K562 (cell line): ENCODE results near the gene STON2. TPM values are rescaled to one million over a fixed set of nuclear protein-coding genes. Genes with fewer than 3 reads are reported as not detected.

Source experiments
- BRD4 ChIP-seq: fragments of 200-600 bp; sonication (generic); IDR thresholded peaks from 2 replicates; pipeline ENCODE4 v1.6.1; 2017; ENCODE audit warnings: inconsistent platforms
- CBX1 ChIP-seq: sonication (generic); IDR thresholded peaks from 2 replicates; pipeline ENCODE4 v1.6.1; 2016; ENCODE audit warnings: antibody characterized with exemption, low read depth, mild to moderate bottlenecking
- CEBPG ChIP-seq, 3 experiments: fragments of 200-800 bp in 1 of 3; sonication (Bioruptor generic) in 1 of 3; sonication (generic) in 1 of 3; formaldehyde crosslinking in 1 of 3; IDR thresholded peaks in 2 of 3; conservative IDR thresholded peaks in 1 of 3; 2 replicates each; pipeline versions ENCODE4 v1.6.1 to v1.8.0; 2016 to 2022; ENCODE audit warnings: missing compliant biosample characterization in 2 of 3, missing genetic modification characterization in 2 of 3, mild to moderate bottlenecking in 1 of 3, missing genetic modification reagents in 1 of 3
- CHD4 ChIP-seq: fragments of 200-600 bp; sonication (generic); IDR thresholded peaks from 3 replicates; pipeline ENCODE4 v1.6.1; 2012; ENCODE audit warnings: low read depth, mild to moderate bottlenecking, mixed read lengths, low read length, inconsistent platforms; ENCODE audit not compliant: insufficient read depth, insufficient replicate concordance, poor library complexity, severe bottlenecking
- EP400 ChIP-seq: fragments of 450-650 bp; IDR thresholded peaks from 2 replicates; pipeline ENCODE4 v1.6.1; 2017; ENCODE audit warnings: antibody characterized with exemption, mild to moderate bottlenecking, moderate library complexity
- FOXK1 ChIP-seq: sonication (generic); formaldehyde crosslinking; IDR thresholded peaks from 2 replicates; pipeline ENCODE4 v1.8.0; 2022; ENCODE audit warnings: missing genetic modification reagents, mild to moderate bottlenecking, borderline replicate concordance
- FOXP1 ChIP-seq: sonication (generic); formaldehyde crosslinking; IDR thresholded peaks from 2 replicates; pipeline ENCODE4 v1.8.0; 2022; ENCODE audit warnings: mild to moderate bottlenecking, missing genetic modification reagents
- MAFF ChIP-seq: IDR thresholded peaks from 2 replicates; pipeline ENCODE4 v1.6.1; 2012; ENCODE audit warnings: low read length, improper control_type of control experiment
- NFXL1 ChIP-seq: fragments of 450-650 bp; formaldehyde crosslinking; IDR thresholded peaks from 2 replicates; pipeline ENCODE4 v1.4.0; 2021; ENCODE audit warnings: mild to moderate bottlenecking
- PURB ChIP-seq: sonication (generic); formaldehyde crosslinking; IDR thresholded peaks from 2 replicates; pipeline ENCODE4 v1.9.0; 2021; ENCODE audit warnings: low read depth, mild to moderate bottlenecking, missing genetic modification reagents
- RBBP5 ChIP-seq: fragments of 200-600 bp; sonication (generic); IDR thresholded peaks from 2 replicates; pipeline ENCODE4 v1.6.1; 2012; ENCODE audit warnings: borderline replicate concordance, mild to moderate bottlenecking, low read length, control low read depth, inconsistent platforms; ENCODE audit not compliant: insufficient read depth, poor library complexity, severe bottlenecking
- SAP30 ChIP-seq: fragments of 200-600 bp; sonication (generic); IDR thresholded peaks from 2 replicates; pipeline ENCODE4 v1.6.1; 2012; ENCODE audit warnings: borderline replicate concordance, low read depth, mild to moderate bottlenecking, moderate library complexity, low read length, control low read depth, inconsistent platforms; ENCODE audit not compliant: insufficient read depth, poor library complexity, severe bottlenecking
- SMAD1 ChIP-seq: fragments of 150-350 bp; IDR thresholded peaks from 2 replicates; pipeline ENCODE4 v1.6.1; 2014; ENCODE audit warnings: low read length, low read depth; ENCODE audit not compliant: partially characterized antibody
- ZBTB17 ChIP-seq: fragments of 450-650 bp; formaldehyde crosslinking; IDR thresholded peaks from 2 replicates; pipeline ENCODE4 v1.4.0; 2020; ENCODE audit warnings: mild to moderate bottlenecking
- ZNF445 ChIP-seq: fragments of 250-450 bp; sonication (Bioruptor Pico); IDR thresholded peaks from 2 replicates; pipeline ENCODE4 v1.4.0; 2020; ENCODE audit warnings: low read depth, mild to moderate bottlenecking, moderate library complexity
- ZNF551 ChIP-seq: fragments of 250-450 bp; sonication (Bioruptor Pico); IDR thresholded peaks from 2 replicates; pipeline ENCODE4 v1.5.0; 2021; ENCODE audit warnings: mild to moderate bottlenecking, moderate library complexity
- ZNF830 ChIP-seq: fragments of 250-450 bp; sonication (Bioruptor Pico); IDR thresholded peaks from 2 replicates; pipeline ENCODE4 v1.5.0; 2021; ENCODE audit warnings: mild to moderate bottlenecking
- polyA plus RNA-seq, 8 experiments: library from polyadenylated mRNA; depleted of rRNA in 4 of 8; stranded (reverse) in 5 of 8; unstranded in 3 of 8; fragments of >200 nt; fragmentation: Nextera tagmentation in 2 of 8; fragmentation: Illumina TruSeq in 1 of 8; extraction: Ambion mirVana in 2 of 8; extraction: Trizol in 1 of 8; gene quantifications; 2 replicates each; pipeline versions ENCODE4 v1.2.1 to v1.2.3, GENCODE V29; 2011 to 2014; ENCODE audit warnings: inconsistent platforms in 1 of 8, missing spikeins in 1 of 8
- total RNA-seq, 7 experiments: library from RNA; depleted of rRNA in 6 of 7; stranded (reverse); fragments of >200 nt in 6 of 7; fragmentation: Illumina TruSeq in 2 of 7; extraction: Trizol in 2 of 7; gene quantifications; 2 replicates each; pipeline versions ENCODE4 v1.2.1 to v1.2.3, GENCODE V29; 2011 to 2021; ENCODE audit warnings: low replicate concordance in 1 of 7
- TF ChIP-seq, protein P1 (sequence below), 3 experiments: IDR thresholded peaks in 2 of 3; conservative IDR thresholded peaks in 1 of 3; 2 replicates each; pipeline ENCODE4 v1.5.1; 2011 to 2012; ENCODE audit warnings: low read length in 3 of 3, mild to moderate bottlenecking in 3 of 3, control low read depth in 2 of 3, improper control_type of control experiment in 1 of 3, inconsistent platforms in 1 of 3, low read depth in 1 of 3, mixed read lengths in 1 of 3, moderate library complexity in 1 of 3; ENCODE audit not compliant: insufficient read depth in 2 of 3
- TF ChIP-seq, protein P2 (sequence below): fragments of 450-650 bp; conservative IDR thresholded peaks from 2 replicates; pipeline ENCODE4 v1.6.1; 2016; ENCODE audit warnings: missing genetic modification characterization, low read depth, mild to moderate bottlenecking, missing compliant biosample characterization, moderate library complexity
- TF ChIP-seq, protein P3 (sequence below), 2 experiments: fragments of 250-450 bp in 1 of 2; fragments of 450-650 bp in 1 of 2; sonication (Bioruptor Pico) in 1 of 2; IDR thresholded peaks; 2 replicates each; pipeline versions ENCODE4 v1.6.1 to v1.8.0; 2016 to 2021; ENCODE audit warnings: mild to moderate bottlenecking in 2 of 2, moderate library complexity in 2 of 2, missing compliant biosample characterization in 1 of 2, missing genetic modification characterization in 1 of 2
- TF ChIP-seq, protein P4 (sequence below): fragments of 250-450 bp; sonication (Bioruptor Pico); IDR thresholded peaks from 2 replicates; pipeline ENCODE4 v1.5.0; 2021

The STON2 gene
- total and polyA plus RNA-seq, 9 of the 15 experiments (the other 6 are each of a cell fraction or from before 2014, with no cell fraction given): 7.8 to 99.3 (median 53.5) TPM

DNA sequence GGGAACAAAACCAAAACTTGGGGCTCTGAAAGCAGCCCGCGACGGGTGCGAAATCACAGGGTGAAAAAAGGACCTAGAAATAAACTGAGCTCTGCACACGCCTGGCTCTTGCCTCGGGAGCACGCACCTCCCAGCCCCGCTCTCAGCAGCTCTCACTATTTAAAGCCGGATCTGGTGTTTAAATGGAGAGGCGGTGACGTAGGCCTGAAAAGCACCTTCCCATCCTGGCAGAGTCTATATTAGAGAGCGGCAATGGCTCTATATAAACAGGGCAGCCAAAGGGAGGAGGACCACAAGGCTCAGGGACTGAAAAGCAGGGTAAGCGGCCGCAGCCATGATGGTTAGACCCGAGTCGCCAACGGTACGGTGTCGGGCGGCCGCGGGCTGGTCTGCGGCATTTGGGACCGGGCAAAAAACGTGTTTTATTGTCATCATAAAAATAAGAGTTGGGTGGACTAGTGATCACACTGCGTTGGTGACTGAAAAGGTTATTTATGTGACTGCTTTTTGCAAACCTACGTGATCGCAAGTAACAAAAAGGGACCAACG is 180.8 kb downstream of the STON2 start (continued):
- no peak for TF ChIP-seq FOXK1
- TF ChIP-seq ZNF445: no peak
- no peak for TF ChIP-seq ZBTB17 (CRISPR knock-in tag)
- no peak for TF ChIP-seq SAP30
- TF ChIP-seq ZNF830: no peak
- TF ChIP-seq FOXP1 (CRISPR knock-in tag): no peak
- TF ChIP-seq, protein P1, sequence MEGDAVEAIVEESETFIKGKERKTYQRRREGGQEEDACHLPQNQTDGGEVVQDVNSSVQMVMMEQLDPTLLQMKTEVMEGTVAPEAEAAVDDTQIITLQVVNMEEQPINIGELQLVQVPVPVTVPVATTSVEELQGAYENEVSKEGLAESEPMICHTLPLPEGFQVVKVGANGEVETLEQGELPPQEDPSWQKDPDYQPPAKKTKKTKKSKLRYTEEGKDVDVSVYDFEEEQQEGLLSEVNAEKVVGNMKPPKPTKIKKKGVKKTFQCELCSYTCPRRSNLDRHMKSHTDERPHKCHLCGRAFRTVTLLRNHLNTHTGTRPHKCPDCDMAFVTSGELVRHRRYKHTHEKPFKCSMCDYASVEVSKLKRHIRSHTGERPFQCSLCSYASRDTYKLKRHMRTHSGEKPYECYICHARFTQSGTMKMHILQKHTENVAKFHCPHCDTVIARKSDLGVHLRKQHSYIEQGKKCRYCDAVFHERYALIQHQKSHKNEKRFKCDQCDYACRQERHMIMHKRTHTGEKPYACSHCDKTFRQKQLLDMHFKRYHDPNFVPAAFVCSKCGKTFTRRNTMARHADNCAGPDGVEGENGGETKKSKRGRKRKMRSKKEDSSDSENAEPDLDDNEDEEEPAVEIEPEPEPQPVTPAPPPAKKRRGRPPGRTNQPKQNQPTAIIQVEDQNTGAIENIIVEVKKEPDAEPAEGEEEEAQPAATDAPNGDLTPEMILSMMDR (IDR thresholded peaks at IDR 0.05 in 2 of 3, conservative IDR thresholded peaks at IDR 0.05 in 1 of 3; ENCODE audit: insufficient read depth in 2 of 3, low read depth in 1 of 3, low read length in 3 of 3): no peak
- TF ChIP-seq ZNF551 (CRISPR knock-in tag): no peak
- no peak for TF ChIP-seq SMAD1
- no peak; the same call in 1 of the 2 replicates for TF ChIP-seq BRD4
- TF ChIP-seq CEBPG (CRISPR knock-in tag; IDR thresholded peaks at IDR 0.05): no peak
- no peak for TF ChIP-seq CEBPG (tag; conservative IDR thresholded peaks at IDR 0.05 in 1 of 2, IDR thresholded peaks at IDR 0.05 in 1 of 2)
- peak; percentile 56 for TF ChIP-seq EP400
- no peak for TF ChIP-seq NFXL1 (CRISPR knock-in tag)
- no peak for TF ChIP-seq CHD4
- TF ChIP-seq MAFF: no peak
- TF ChIP-seq, protein P2, sequence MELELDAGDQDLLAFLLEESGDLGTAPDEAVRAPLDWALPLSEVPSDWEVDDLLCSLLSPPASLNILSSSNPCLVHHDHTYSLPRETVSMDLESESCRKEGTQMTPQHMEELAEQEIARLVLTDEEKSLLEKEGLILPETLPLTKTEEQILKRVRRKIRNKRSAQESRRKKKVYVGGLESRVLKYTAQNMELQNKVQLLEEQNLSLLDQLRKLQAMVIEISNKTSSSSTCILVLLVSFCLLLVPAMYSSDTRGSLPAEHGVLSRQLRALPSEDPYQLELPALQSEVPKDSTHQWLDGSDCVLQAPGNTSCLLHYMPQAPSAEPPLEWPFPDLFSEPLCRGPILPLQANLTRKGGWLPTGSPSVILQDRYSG (tag): no peak
- TF ChIP-seq, protein P3, sequence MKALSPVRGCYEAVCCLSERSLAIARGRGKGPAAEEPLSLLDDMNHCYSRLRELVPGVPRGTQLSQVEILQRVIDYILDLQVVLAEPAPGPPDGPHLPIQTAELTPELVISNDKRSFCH (CRISPR knock-in tag; IDR thresholded peaks at IDR 0.05): no peak
- TF ChIP-seq, protein P3 (tag; IDR thresholded peaks at IDR 0.05): no peak
- TF ChIP-seq, protein P4, sequence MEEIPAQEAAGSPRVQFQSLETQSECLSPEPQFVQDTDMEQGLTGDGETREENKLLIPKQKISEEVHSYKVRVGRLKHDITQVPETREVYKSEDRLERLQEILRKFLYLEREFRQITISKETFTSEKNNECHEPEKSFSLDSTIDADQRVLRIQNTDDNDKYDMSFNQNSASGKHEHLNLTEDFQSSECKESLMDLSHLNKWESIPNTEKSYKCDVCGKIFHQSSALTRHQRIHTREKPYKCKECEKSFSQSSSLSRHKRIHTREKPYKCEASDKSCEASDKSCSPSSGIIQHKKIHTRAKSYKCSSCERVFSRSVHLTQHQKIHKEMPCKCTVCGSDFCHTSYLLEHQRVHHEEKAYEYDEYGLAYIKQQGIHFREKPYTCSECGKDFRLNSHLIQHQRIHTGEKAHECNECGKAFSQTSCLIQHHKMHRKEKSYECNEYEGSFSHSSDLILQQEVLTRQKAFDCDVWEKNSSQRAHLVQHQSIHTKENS (CRISPR knock-in tag): no peak
- no peak for TF ChIP-seq RBBP5
- TF ChIP-seq CBX1: no peak
- TF ChIP-seq PURB (CRISPR knock-in tag): no peak
